ENCODE results near the gene RXRB. TPM values are rescaled to one million over a fixed set of nuclear protein-coding genes. Genes with fewer than 3 reads are reported as not detected.

Gene RXRB
- total and polyA plus RNA-seq, 2 of the 13 experiments (the other 11 are each of a cell fraction or from before 2014, with no cell fraction given) = 26.7 to 55.7 TPM

GRCh38 chr6:33201147-33201545 is 681 bp upstream of the RXRB start (continued):
- TF ChIP-seq BCLAF1 (IDR thresholded peaks at IDR 0.05) (no peak), GABPA (IDR thresholded peaks at IDR 0.05; ENCODE audit: low read depth, low read length) (no peak), GABPA (CRISPR knock-in tag; IDR thresholded peaks at IDR 0.05; ENCODE audit: low read depth) (no peak), ADNP (CRISPR knock-in tag; IDR thresholded peaks at IDR 0.05) (no peak), HNF1A (IDR thresholded peaks at IDR 0.05; ENCODE audit: low read depth) (no peak), HNF1A (CRISPR knock-in tag; IDR thresholded peaks at IDR 0.05; ENCODE audit: borderline replicate concordance) (no peak), ZNF75D (CRISPR knock-in tag; IDR thresholded peaks at IDR 0.05; ENCODE audit: borderline replicate concordance) (no peak), ZNF556 (CRISPR knock-in tag; IDR thresholded peaks at IDR 0.05; ENCODE audit: borderline replicate concordance) (no peak), KMT2B (CRISPR knock-in tag; IDR thresholded peaks at IDR 0.05) (no peak), ZBTB7A (CRISPR knock-in tag; IDR thresholded peaks at IDR 0.05) (no peak), YY1 (IDR thresholded peaks at IDR 0.05; ENCODE audit: insufficient read depth, insufficient replicate concordance, low read depth, low read length) (no peak), TBP (CRISPR knock-in tag; IDR thresholded peaks at IDR 0.05) (0 out of 2 replicates have a peak, but pooled peaks have one; percentile 40), DPF2 (CRISPR knock-in tag; IDR thresholded peaks at IDR 0.05; ENCODE audit: borderline replicate concordance, low read depth) (no peak), ZNF296 (CRISPR knock-in tag; conservative IDR thresholded peaks at IDR 0.05) (peak; percentile 97)
- TF ChIP-seq, protein P1, sequence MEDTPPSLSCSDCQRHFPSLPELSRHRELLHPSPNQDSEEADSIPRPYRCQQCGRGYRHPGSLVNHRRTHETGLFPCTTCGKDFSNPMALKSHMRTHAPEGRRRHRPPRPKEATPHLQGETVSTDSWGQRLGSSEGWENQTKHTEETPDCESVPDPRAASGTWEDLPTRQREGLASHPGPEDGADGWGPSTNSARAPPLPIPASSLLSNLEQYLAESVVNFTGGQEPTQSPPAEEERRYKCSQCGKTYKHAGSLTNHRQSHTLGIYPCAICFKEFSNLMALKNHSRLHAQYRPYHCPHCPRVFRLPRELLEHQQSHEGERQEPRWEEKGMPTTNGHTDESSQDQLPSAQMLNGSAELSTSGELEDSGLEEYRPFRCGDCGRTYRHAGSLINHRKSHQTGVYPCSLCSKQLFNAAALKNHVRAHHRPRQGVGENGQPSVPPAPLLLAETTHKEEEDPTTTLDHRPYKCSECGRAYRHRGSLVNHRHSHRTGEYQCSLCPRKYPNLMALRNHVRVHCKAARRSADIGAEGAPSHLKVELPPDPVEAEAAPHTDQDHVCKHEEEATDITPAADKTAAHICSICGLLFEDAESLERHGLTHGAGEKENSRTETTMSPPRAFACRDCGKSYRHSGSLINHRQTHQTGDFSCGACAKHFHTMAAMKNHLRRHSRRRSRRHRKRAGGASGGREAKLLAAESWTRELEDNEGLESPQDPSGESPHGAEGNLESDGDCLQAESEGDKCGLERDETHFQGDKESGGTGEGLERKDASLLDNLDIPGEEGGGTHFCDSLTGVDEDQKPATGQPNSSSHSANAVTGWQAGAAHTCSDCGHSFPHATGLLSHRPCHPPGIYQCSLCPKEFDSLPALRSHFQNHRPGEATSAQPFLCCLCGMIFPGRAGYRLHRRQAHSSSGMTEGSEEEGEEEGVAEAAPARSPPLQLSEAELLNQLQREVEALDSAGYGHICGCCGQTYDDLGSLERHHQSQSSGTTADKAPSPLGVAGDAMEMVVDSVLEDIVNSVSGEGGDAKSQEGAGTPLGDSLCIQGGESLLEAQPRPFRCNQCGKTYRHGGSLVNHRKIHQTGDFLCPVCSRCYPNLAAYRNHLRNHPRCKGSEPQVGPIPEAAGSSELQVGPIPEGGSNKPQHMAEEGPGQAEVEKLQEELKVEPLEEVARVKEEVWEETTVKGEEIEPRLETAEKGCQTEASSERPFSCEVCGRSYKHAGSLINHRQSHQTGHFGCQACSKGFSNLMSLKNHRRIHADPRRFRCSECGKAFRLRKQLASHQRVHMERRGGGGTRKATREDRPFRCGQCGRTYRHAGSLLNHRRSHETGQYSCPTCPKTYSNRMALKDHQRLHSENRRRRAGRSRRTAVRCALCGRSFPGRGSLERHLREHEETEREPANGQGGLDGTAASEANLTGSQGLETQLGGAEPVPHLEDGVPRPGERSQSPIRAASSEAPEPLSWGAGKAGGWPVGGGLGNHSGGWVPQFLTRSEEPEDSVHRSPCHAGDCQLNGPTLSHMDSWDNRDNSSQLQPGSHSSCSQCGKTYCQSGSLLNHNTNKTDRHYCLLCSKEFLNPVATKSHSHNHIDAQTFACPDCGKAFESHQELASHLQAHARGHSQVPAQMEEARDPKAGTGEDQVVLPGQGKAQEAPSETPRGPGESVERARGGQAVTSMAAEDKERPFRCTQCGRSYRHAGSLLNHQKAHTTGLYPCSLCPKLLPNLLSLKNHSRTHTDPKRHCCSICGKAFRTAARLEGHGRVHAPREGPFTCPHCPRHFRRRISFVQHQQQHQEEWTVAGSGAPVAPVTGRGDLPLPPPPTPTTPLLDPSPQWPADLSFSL (CRISPR knock-in tag; IDR thresholded peaks at IDR 0.05) = no peak
- TF ChIP-seq, protein P2, sequence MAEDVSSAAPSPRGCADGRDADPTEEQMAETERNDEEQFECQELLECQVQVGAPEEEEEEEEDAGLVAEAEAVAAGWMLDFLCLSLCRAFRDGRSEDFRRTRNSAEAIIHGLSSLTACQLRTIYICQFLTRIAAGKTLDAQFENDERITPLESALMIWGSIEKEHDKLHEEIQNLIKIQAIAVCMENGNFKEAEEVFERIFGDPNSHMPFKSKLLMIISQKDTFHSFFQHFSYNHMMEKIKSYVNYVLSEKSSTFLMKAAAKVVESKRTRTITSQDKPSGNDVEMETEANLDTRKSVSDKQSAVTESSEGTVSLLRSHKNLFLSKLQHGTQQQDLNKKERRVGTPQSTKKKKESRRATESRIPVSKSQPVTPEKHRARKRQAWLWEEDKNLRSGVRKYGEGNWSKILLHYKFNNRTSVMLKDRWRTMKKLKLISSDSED (CRISPR knock-in tag; IDR thresholded peaks at IDR 0.05) = 0 out of 2 replicates have a peak, but pooled peaks have one; percentile 72
